ENCODE measurements around the gene RIMBP2.

RIMBP2 gene

DNA sequence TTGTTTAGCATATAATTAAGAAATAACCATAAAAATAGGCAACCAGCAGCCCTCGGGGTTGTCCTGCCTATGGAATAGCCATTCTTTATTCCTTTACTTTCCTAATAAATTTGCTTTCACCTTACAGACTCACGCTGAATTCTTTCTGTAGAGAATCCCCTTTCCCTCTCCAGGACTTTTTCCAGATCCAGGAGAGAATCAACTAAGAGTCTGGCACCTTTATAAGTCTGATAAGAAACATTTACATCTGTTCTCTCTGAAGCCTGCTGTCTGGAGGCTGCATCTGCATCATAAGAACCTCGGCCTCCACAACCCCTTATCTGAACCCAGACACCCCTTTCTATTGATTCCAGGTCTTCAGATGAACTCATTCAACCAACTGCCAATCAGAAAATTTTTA, 32.3 kb downstream of the RIMBP2 start:
- Histone ChIP-seq H3K27me3 (ENCODE audit: control insufficient read depth, insufficient read depth, low read length) (no peaks in the 10 kb centered on the region), H3K4me1 (ENCODE audit: control insufficient read depth, insufficient read depth, low read length) (no peaks in the 10 kb centered on the region), H3K27ac (ENCODE audit: low read depth, low read length) (no peak overlapping the region), H3K4me3 (ENCODE audit: low read length) (no peak overlapping the region), H3K36me3 (ENCODE audit: control insufficient read depth, insufficient read depth, low read length) (no peaks in the 10 kb centered on the region), H3K9ac (ENCODE audit: low read length) (no peak overlapping the region)

DNA sequence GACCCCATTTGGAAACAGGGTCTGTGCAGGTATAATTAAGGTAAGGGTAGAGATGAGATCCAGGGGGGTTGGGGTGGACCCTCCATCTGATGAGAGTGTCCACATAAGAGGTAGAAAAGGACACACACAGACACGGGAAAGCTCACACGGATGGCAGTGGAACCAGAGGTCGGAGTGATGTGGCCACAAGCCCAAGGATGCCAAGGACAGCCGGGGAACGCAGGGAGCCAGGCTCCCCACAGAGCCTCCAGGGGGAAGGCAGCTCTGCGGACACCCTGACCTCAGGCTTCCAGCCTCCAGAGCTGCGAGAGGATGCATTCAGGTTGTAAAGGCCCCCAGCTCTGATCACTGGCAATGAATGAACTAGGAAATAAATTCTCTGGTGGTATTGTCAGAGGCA, 33.0 kb downstream of the RIMBP2 start:
- Histone ChIP-seq H3K4me1 (ENCODE audit: control insufficient read depth, insufficient read depth, low read length) (no peaks in the 10 kb centered on the region), H3K27me3 (ENCODE audit: control insufficient read depth, insufficient read depth, low read length) (no peaks in the 10 kb centered on the region), H3K27ac (ENCODE audit: low read depth, low read length) (no peak overlapping the region), H3K36me3 (ENCODE audit: control insufficient read depth, insufficient read depth, low read length) (no peaks in the 10 kb centered on the region), H3K9ac (ENCODE audit: low read length) (no peak overlapping the region), H3K4me3 (ENCODE audit: low read length) (no peak overlapping the region)

DNA sequence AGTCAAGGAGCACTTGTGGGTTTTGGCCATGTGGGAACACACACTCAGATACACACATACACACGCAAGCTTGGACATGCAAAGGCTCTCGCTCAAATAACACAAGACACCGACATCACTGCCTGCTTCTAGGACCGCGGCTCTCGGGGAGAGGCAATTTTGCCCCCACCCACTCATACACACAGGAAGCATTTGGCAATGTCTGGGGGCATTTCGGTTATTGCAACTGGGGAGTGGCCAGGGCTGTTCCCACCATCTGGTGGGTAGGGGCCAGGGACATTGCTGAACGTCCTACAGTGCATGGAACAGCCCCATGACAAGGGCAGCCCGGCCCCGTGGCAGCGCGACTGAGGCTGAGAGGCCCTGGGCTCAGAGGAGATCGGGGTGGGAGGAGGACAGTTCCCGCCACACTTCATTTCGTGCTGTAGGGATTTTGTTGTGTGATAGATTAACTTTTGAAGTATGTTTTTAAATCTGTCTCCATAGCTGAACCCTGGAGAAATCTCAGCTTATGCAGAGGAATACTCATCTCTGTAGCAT, 35.6 kb downstream of the RIMBP2 start:
- Histone ChIP-seq H3K4me1 (ENCODE audit: control insufficient read depth, insufficient read depth, low read length) (no peaks in the 10 kb centered on the region), H3K27me3 (ENCODE audit: control insufficient read depth, insufficient read depth, low read length) (no peaks in the 10 kb centered on the region), H3K27ac (ENCODE audit: low read depth, low read length) (no peak overlapping the region), H3K4me3 (ENCODE audit: low read length) (no peak overlapping the region), H3K9ac (ENCODE audit: low read length) (no peak overlapping the region), H3K36me3 (ENCODE audit: control insufficient read depth, insufficient read depth, low read length) (no peaks in the 10 kb centered on the region)

GRCh38 chr12:130677957-130678558, 38.0 kb downstream of the RIMBP2 start:
- Histone ChIP-seq H3K27me3 (ENCODE audit: control insufficient read depth, insufficient read depth, low read length) (no peaks in the 10 kb centered on the region), H3K4me3 (ENCODE audit: low read length) (no peak overlapping the region), H3K4me1 (ENCODE audit: control insufficient read depth, insufficient read depth, low read length) (no peaks in the 10 kb centered on the region), H3K27ac (ENCODE audit: low read depth, low read length) (no peak overlapping the region), H3K36me3 (ENCODE audit: control insufficient read depth, insufficient read depth, low read length) (no peaks in the 10 kb centered on the region), H3K9ac (ENCODE audit: low read length) (no peak overlapping the region)

DNA sequence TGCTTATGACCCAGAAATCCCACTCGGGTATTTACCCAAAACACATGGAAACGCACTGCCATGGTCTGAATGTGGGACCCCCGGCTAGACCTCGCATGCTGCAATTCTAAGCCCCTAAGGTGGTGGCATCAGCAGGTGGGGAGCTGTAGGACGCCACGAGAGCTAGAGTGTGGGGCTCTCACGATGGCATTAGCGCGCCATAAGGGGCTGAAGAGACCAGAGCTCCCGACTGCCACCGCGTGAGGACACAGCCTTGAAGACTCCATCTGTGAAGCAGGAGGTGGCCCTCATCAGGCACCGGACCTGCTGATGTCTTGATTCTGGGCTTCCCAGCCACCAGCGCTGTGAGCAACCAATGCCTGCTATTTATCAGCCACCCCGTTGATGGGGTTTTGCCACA, 40.3 kb downstream of the RIMBP2 start:
- Histone ChIP-seq H3K36me3 (ENCODE audit: control insufficient read depth, insufficient read depth, low read length) (no peaks in the 10 kb centered on the region), H3K9ac (ENCODE audit: low read length) (no peak overlapping the region), H3K27me3 (ENCODE audit: control insufficient read depth, insufficient read depth, low read length) (no peaks in the 10 kb centered on the region), H3K4me3 (ENCODE audit: low read length) (no peak overlapping the region), H3K27ac (ENCODE audit: low read depth, low read length) (no peak overlapping the region), H3K4me1 (ENCODE audit: control insufficient read depth, insufficient read depth, low read length) (no peaks in the 10 kb centered on the region)

GRCh38 chr12:130675121-130675520, 41.0 kb downstream of the RIMBP2 start:
- no peak overlapping the region for H3K4me3 ChIP-seq (ENCODE audit: low read length)
- no peaks in the 10 kb centered on the region for H3K27me3 ChIP-seq (ENCODE audit: control insufficient read depth, insufficient read depth, low read length)
- no peak overlapping the region for H3K9ac ChIP-seq (ENCODE audit: low read length)
- H3K36me3 ChIP-seq (ENCODE audit: control insufficient read depth, insufficient read depth, low read length), result no peaks in the 10 kb centered on the region
- no peak overlapping the region for H3K27ac ChIP-seq (ENCODE audit: low read depth, low read length)
- H3K4me1 ChIP-seq (ENCODE audit: control insufficient read depth, insufficient read depth, low read length), result no peaks in the 10 kb centered on the region

GRCh38 chr12:130674676-130675075, 41.4 kb downstream of the RIMBP2 start:
- H3K4me1 ChIP-seq (ENCODE audit: control insufficient read depth, insufficient read depth, low read length), result no peaks in the 10 kb centered on the region
- H3K9ac ChIP-seq (ENCODE audit: low read length), result no peak overlapping the region
- H3K27ac ChIP-seq (ENCODE audit: low read depth, low read length), result no peak overlapping the region
- no peaks in the 10 kb centered on the region for H3K27me3 ChIP-seq (ENCODE audit: control insufficient read depth, insufficient read depth, low read length)
- H3K4me3 ChIP-seq (ENCODE audit: low read length), result no peak overlapping the region
- no peaks in the 10 kb centered on the region for H3K36me3 ChIP-seq (ENCODE audit: control insufficient read depth, insufficient read depth, low read length)

DNA sequence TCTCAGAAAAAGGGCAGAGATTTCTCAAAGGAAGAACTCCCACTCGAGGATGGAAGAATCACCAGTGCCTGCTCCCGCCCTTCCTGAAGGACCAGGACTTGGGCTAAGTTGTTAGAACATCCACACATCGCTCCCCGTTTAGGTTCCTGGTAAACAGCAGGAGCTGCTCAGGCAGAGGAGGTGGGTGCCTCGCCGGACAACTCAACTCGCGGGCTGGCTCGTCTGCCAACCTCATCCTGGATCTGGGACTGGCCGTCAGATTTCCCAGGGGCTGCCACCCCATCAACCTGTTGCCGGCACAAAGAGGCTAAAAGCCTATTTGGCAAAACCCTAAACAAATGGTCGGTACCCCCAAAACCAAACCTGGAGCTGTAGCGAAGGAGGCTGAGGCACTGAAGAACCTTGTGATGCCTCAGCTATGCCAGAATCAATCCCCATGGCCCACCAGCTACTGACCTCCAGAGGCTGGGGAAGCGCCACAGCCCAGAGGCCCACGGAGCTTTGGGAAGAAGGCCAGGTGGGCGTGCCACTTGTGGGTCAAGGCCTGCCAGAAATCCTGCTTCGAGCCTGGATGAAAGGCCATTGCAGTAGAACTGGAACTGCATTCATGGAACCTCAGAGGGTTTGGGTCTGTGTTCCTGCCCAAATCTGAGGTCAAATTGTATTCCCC, 42.9 kb downstream of the RIMBP2 start:
- H3K4me3 ChIP-seq (ENCODE audit: low read length), result no peak overlapping the region
- no peak overlapping the region for H3K27ac ChIP-seq (ENCODE audit: low read depth, low read length)
- H3K36me3 ChIP-seq (ENCODE audit: control insufficient read depth, insufficient read depth, low read length), result no peaks in the 10 kb centered on the region
- no peak overlapping the region for H3K9ac ChIP-seq (ENCODE audit: low read length)
- no peaks in the 10 kb centered on the region for H3K27me3 ChIP-seq (ENCODE audit: control insufficient read depth, insufficient read depth, low read length)
- H3K4me1 ChIP-seq (ENCODE audit: control insufficient read depth, insufficient read depth, low read length), result no peaks in the 10 kb centered on the region

GRCh38 chr12:130672089-130672820, 43.8 kb downstream of the RIMBP2 start:
- no peaks in the 10 kb centered on the region for H3K4me1 ChIP-seq (ENCODE audit: control insufficient read depth, insufficient read depth, low read length)
- H3K27ac ChIP-seq (ENCODE audit: low read depth, low read length), result no peak overlapping the region
- H3K36me3 ChIP-seq (ENCODE audit: control insufficient read depth, insufficient read depth, low read length), result no peaks in the 10 kb centered on the region
- H3K9ac ChIP-seq (ENCODE audit: low read length), result no peak overlapping the region
- H3K27me3 ChIP-seq (ENCODE audit: control insufficient read depth, insufficient read depth, low read length), result no peaks in the 10 kb centered on the region
- H3K4me3 ChIP-seq (ENCODE audit: low read length), result no peak overlapping the region

DNA sequence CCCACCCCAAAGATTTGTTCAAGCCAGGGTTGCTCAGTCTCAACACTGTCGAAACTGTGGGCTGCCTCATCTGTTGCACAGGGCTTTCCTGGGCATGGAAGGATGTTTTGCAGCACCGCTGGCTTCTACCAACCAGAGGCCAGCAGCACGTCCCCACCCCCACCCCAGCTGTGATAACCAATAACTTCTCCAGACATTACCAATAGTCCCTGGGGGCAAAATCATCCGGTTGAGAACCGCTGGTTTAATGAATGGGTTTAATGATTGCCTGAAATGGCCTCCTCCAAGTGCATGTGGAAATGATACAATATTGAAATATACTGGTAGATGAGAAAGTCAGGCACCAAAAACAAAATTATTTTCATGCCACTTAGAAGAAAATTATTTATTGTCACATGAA, 44.5 kb downstream of the RIMBP2 start:
- H3K36me3 ChIP-seq (ENCODE audit: control insufficient read depth, insufficient read depth, low read length), result no peaks in the 10 kb centered on the region
- H3K4me1 ChIP-seq (ENCODE audit: control insufficient read depth, insufficient read depth, low read length), result no peaks in the 10 kb centered on the region
- H3K9ac ChIP-seq (ENCODE audit: low read length), result no peak overlapping the region
- no peaks in the 10 kb centered on the region for H3K27me3 ChIP-seq (ENCODE audit: control insufficient read depth, insufficient read depth, low read length)
- no peak overlapping the region for H3K27ac ChIP-seq (ENCODE audit: low read depth, low read length)
- no peak overlapping the region for H3K4me3 ChIP-seq (ENCODE audit: low read length)

DNA sequence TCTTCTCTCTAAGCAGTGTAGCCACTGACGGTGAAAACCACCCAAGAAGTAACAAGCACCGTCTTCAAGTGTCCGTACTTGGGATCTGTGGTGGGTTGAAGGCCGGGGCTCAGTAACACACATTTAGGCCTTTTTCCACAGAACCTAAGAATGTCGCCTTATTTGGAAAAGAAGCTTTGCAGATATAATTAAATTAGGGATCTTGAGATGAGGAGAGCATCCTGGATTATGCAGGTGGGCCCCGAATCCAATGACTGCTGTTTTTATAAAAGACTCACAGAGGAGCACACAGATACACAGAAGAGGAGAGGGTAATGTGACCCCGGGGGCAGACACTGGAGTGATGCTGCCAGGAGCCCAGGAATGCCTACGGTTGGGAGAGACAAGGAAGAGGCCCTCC, 46.3 kb downstream of the RIMBP2 start:
- Histone ChIP-seq H3K36me3 (ENCODE audit: control insufficient read depth, insufficient read depth, low read length) (no peaks in the 10 kb centered on the region), H3K27me3 (ENCODE audit: control insufficient read depth, insufficient read depth, low read length) (no peaks in the 10 kb centered on the region), H3K4me3 (ENCODE audit: low read length) (no peak overlapping the region), H3K4me1 (ENCODE audit: control insufficient read depth, insufficient read depth, low read length) (no peaks in the 10 kb centered on the region), H3K9ac (ENCODE audit: low read length) (no peak overlapping the region), H3K27ac (ENCODE audit: low read depth, low read length) (no peak overlapping the region)

GRCh38 chr12:130669205-130669557, 46.9 kb downstream of the RIMBP2 start:
- Histone ChIP-seq H3K4me1 (ENCODE audit: control insufficient read depth, insufficient read depth, low read length) (no peaks in the 10 kb centered on the region), H3K4me3 (ENCODE audit: low read length) (no peak overlapping the region), H3K27me3 (ENCODE audit: control insufficient read depth, insufficient read depth, low read length) (no peaks in the 10 kb centered on the region), H3K27ac (ENCODE audit: low read depth, low read length) (no peak overlapping the region), H3K36me3 (ENCODE audit: control insufficient read depth, insufficient read depth, low read length) (no peaks in the 10 kb centered on the region), H3K9ac (ENCODE audit: low read length) (no peak overlapping the region)
